ENCODE measurements around the gene MMP24OS.

GRCh38 chr20:35232575-35232974 lies 45.3 kb downstream of the MMP24OS start:
- TF ChIP-seq REST (IDR thresholded peaks at IDR 0.05; ENCODE audit: low read depth, low read length) (no peak), ATF3 (IDR thresholded peaks at IDR 0.05; ENCODE audit: borderline replicate concordance, extremely low read depth, low read depth, low read length) (no peak), ATF2 (IDR thresholded peaks at IDR 0.05; ENCODE audit: low read length) (no peak), FOS (IDR thresholded peaks at IDR 0.05; ENCODE audit: borderline replicate concordance, extremely low read depth, insufficient read length) (no peak), RCOR1 (conservative IDR thresholded peaks at IDR 0.05; ENCODE audit: low read depth, low read length) (no peak), CTCF (IDR thresholded peaks at IDR 0.05 in 2 of 3, conservative IDR thresholded peaks at IDR 0.05 in 1 of 3; ENCODE audit: control insufficient read depth in 2 of 3, extremely low read depth in 1 of 3, insufficient read depth in 1 of 3, low read depth in 3 of 3, low read length in 3 of 3) (no peak), TCF12 (IDR thresholded peaks at IDR 0.05; ENCODE audit: low read depth, low read length) (no peak), NFYB (IDR thresholded peaks at IDR 0.05; ENCODE audit: insufficient read depth, low read depth, low read length) (no peak), ZNF687 (IDR thresholded peaks at IDR 0.05) (no peak), POLR2AphosphoS5 (IDR thresholded peaks at IDR 0.05; ENCODE audit: low read length) (no peak), YY1 (IDR thresholded peaks at IDR 0.05; ENCODE audit: low read depth, low read length) (no peak)
